OCI-LY1 (cell line): ENCODE measurements around the gene SPA17.

ENCODE experiments used
- CTCF ChIP-seq: fragments of 200-600 bp; sonication (generic), shearing (Covaris generic); IDR thresholded peaks from 2 replicates; pipeline ENCODE4 v1.5.1; 2017; ENCODE audit warnings: mild to moderate bottlenecking, antibody characterized with exemption, low read length, moderate library complexity, mixed read lengths
- EZH2 ChIP-seq: fragments of 200-600 bp; sonication (generic), shearing (Covaris generic); IDR thresholded peaks from 2 replicates; pipeline ENCODE4 v1.8.0; 2017; ENCODE audit warnings: borderline replicate concordance, mixed run types, mild to moderate bottlenecking, antibody characterized with exemption, low read length, moderate library complexity, mixed read lengths

DNA sequence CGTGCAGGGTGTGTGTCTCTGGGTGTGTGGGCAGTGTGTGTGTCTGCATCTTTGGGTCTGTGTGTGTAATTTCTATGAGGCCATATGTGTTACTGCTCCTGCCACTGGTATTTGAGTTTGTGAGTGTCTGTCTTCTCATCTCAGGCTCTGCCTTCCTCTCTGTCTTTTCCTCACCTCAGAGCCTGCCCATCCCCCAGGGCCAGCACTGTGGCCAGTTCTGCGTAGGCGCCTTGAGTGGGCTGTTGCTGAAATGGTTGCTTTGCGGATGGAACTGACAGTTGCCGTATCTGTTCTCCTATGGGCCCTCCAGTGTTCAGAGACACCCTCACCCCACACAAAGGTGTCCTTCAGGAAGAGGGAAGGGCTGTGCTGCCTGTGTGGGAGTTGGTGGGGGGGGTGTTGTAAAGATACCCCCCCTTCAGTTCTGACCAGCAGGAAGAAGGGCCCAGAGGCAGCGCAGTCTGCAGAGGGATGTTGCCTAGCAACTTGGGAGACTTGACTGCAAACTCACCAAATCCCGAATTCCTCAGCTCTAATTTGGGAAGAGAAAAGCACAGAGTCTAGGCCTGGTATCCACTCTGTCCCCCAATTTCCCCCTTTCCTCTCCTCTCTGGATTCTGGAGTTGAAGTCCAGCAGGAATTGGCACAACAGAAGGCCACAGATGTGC is 64.1 kb downstream of the SPA17 start:
- TF ChIP-seq CTCF: no peak
- TF ChIP-seq EZH2: no peak
